OCI-LY7 (cell line): ENCODE results near the gene GRIN3B. TPM values are rescaled to one million over a fixed set of nuclear protein-coding genes. Genes with fewer than 3 reads are reported as not detected.

Experiments used
- BruUV-seq: library from RNA; stranded (reverse); fragments of 400-500 nt; replicated peaks from 2 replicates; lab custom pipeline; 2021; lab: Mats Ljungman, UMichigan
- CTCF ChIA-PET: fragments of 300-600 bp; sonication (Branson Sonifier 250); formaldehyde crosslinking; loops from one replicate; lab custom pipeline; 2022; ENCODE audit warnings: antibody characterized with exemption; ENCODE audit not compliant: unreplicated experiment; lab: Charles Lee
- POLR2A ChIA-PET: fragments of 300-600 bp; sonication (Branson Sonifier 250); formaldehyde crosslinking; loops from one replicate; lab custom pipeline; 2022; ENCODE audit warnings: antibody characterized with exemption; lab: Charles Lee
- DNase-seq: peaks from one replicate; pipeline ENCODE4 v3.0.0-alpha.2; 2015; ENCODE audit warnings: low spot score
- H2AFZ ChIP-seq: fragments of 200-600 bp; sonication (generic), shearing (Covaris generic); 2 replicates; pipeline ENCODE4 v1.6.1; 2014; ENCODE audit warnings: mild to moderate bottlenecking, antibody characterized with exemption, low read length, moderate library complexity
- H3K27ac ChIP-seq: fragments of 200-600 bp; sonication (generic); 2 replicates; pipeline ENCODE4 v1.5.1; 2014; ENCODE audit warnings: mixed run types, low read depth, mild to moderate bottlenecking, moderate library complexity, low read length, inconsistent platforms; ENCODE audit not compliant: poor library complexity, severe bottlenecking
- H3K36me3 ChIP-seq: fragments of 200-600 bp; sonication (generic); 2 replicates; pipeline ENCODE4 v1.6.1; 2014; ENCODE audit warnings: mild to moderate bottlenecking, antibody characterized with exemption, low read length, moderate library complexity, mixed read lengths; ENCODE audit not compliant: insufficient read depth
- H3K4me1 ChIP-seq: fragments of 200-600 bp; sonication (generic); 2 replicates; pipeline ENCODE4 v1.5.1; 2014; ENCODE audit warnings: mild to moderate bottlenecking, low read length; ENCODE audit not compliant: insufficient read depth, poor library complexity, severe bottlenecking
- H3K4me2 ChIP-seq: fragments of 200-600 bp; sonication (generic); 2 replicates; pipeline ENCODE4 v1.6.1; 2014; ENCODE audit warnings: mild to moderate bottlenecking, low read length
- H3K4me3 ChIP-seq: fragments of 200-600 bp; sonication (generic); 2 replicates; pipeline ENCODE4 v1.5.1; 2014; ENCODE audit warnings: mild to moderate bottlenecking, low read depth, low read length; ENCODE audit not compliant: poor library complexity, severe bottlenecking
- H3K79me2 ChIP-seq: fragments of 200-600 bp; sonication (generic); 2 replicates; pipeline ENCODE4 v1.6.1; 2016; ENCODE audit warnings: low read depth, mild to moderate bottlenecking, low read length, moderate library complexity, mixed read lengths; ENCODE audit not compliant: insufficient read depth
- H3K9me2 ChIP-seq: fragments of 200-600 bp; sonication (generic); 2 replicates; pipeline ENCODE4 v1.6.1; 2016; ENCODE audit warnings: mild to moderate bottlenecking, low read length, mixed read lengths; ENCODE audit not compliant: insufficient read depth
- H3K9me3 ChIP-seq: fragments of 200-600 bp; sonication (generic); 2 replicates; pipeline ENCODE4 v1.6.1; 2014; ENCODE audit warnings: mild to moderate bottlenecking, mixed run types, low read length, mixed read lengths
- H4K20me1 ChIP-seq: fragments of 200-600 bp; sonication (generic); 2 replicates; pipeline ENCODE4 v1.6.1; 2014; ENCODE audit warnings: mild to moderate bottlenecking, antibody characterized with exemption, low read length, moderate library complexity, mixed read lengths; ENCODE audit not compliant: insufficient read depth
- EZH2phosphoT487 ChIP-seq: fragments of 200-600 bp; sonication (generic); IDR thresholded peaks from 2 replicates; pipeline ENCODE4 v1.6.1; 2018; ENCODE audit warnings: low read depth, borderline replicate concordance, mild to moderate bottlenecking, mixed run types, antibody characterized with exemption, low read length, moderate library complexity, mixed read lengths
- intact Hi-C: fragments of 100-400 bp; cut with micrococcal nuclease; formaldehyde crosslinking; loops from one replicate; pipeline ENCODE4 v1.10.0; 2022; ENCODE audit not compliant: unreplicated experiment
- total RNA-seq, 2 experiments: library from RNA; depleted of rRNA in 1 of 2; stranded (reverse); fragments of >200 nt in 1 of 2; shearing (Covaris generic) in 1 of 2; gene quantifications; 2 replicates each; pipeline ENCODE4 v1.2.3, GENCODE V29; 2014 to 2022
- TF ChIP-seq, protein P1 (sequence below): fragments of 200-600 bp; sonication (generic); conservative IDR thresholded peaks from 2 replicates; pipeline ENCODE4 v1.5.1; 2014; ENCODE audit warnings: mild to moderate bottlenecking, antibody characterized with exemption, low read length, moderate library complexity, mixed read lengths

Gene GRIN3B
- total RNA-seq, 2 experiments from 2014 or later, result not detected

DNA sequence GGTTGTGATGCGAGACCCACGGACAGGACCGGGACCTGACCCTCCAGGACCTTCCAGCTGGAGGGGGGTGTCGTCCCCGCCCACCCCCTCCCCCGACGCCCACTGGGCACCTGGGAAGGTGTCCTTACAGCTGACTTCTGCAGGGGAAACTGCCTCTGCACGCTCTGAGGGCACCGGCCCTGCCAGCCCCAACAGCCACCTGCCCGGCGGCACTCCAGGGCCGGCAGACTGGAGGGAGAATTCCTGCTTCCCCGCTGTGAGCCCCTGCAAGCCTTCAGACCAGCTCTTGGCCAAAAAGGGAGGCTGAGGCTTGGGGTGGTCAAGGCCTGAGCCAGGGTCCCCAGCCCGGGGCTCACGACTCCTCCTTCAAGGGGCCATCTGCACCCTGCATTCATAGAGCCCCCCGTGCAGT is 27.4 kb downstream of the GRIN3B start:
- CTCF ChIA-PET, result no interaction called here
- Histone ChIP-seq H4K20me1 (no peaks in the 10 kb centered on the region), H3K27ac (peak overlapping the region; percentile 77), H3K79me2 (peaks cover 23% of the 10 kb centered on the region), H3K4me2 (peak overlapping the region; percentile 99), H3K36me3 (peaks cover 18% of the 10 kb centered on the region), H3K4me1 (peaks cover 37% of the 10 kb centered on the region), H3K9me3 (no peaks in the 10 kb centered on the region), H3K9me2 (no peaks in the 10 kb centered on the region), H2AFZ (no peak overlapping the region), H3K4me3 (peak overlapping the region; percentile 88)
- peak; percentile 39 for DNase-seq
- TF ChIP-seq, protein P1, sequence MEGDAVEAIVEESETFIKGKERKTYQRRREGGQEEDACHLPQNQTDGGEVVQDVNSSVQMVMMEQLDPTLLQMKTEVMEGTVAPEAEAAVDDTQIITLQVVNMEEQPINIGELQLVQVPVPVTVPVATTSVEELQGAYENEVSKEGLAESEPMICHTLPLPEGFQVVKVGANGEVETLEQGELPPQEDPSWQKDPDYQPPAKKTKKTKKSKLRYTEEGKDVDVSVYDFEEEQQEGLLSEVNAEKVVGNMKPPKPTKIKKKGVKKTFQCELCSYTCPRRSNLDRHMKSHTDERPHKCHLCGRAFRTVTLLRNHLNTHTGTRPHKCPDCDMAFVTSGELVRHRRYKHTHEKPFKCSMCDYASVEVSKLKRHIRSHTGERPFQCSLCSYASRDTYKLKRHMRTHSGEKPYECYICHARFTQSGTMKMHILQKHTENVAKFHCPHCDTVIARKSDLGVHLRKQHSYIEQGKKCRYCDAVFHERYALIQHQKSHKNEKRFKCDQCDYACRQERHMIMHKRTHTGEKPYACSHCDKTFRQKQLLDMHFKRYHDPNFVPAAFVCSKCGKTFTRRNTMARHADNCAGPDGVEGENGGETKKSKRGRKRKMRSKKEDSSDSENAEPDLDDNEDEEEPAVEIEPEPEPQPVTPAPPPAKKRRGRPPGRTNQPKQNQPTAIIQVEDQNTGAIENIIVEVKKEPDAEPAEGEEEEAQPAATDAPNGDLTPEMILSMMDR, result no peak
- TF ChIP-seq EZH2phosphoT487, result no peak
- BruUV-seq, result no TSS peak
- intact Hi-C loops, result loop anchor here (2.0 to 10.0 kb wide), 2 partner anchors 13 to 237 kb away; partner anchors contain the start of genes ABCA7 and CIRBP
- POLR2A ChIA-PET, result interaction anchor here (1.7 to 2.7 kb wide), 3 partner anchors 12 to 48 kb away, joined by 5 to 15 read pairs (median 6); partner anchors contain the start of genes ABCA7 and ARHGAP45

DNA sequence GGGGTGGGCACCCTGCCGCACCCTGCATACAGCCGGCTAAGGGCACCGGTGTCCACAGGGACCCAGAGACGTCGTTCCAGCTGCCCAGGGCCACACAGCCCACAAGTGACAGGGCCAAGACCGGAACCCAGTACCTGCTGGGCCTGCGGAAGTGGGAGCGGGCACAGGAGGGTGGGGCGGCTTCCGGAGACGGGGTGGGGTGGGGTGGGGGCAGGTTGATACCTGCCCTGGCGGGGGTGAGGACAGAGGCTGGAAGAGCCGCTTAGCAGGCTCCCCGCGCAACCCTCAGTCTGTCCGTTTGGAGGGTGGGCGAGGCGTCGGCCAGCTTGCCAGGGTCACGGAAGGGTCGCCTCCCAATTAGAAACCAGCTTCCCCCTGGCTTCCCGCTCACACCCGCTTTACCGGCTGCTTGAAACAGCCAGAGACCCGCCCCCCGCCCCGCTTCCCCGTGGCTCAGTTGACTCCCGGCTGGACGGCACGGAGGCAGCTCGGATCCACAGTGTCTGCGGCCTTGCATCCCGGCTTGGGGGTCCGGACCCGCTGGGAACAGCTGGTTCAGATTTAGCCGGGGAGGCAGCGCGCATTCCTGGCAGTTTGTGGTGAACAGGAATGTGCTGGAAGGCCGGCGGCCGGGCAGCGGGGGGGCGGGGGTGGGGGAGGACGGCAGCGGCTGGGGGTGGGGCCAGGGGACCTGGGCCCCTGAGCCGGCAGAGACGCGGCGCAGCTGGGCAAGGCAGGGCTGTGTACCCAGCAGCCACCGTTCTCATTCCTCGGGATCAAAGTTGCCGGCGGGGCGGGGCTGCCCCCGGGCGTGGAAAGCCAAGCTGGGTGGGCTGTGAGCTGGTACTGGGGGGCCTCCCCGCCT is 28.1 kb downstream of the GRIN3B start:
- H3K4me3 ChIP-seq, result peak overlapping the region; percentile 88
- peak overlapping the region; percentile 77 for H3K27ac ChIP-seq
- CTCF ChIA-PET, result interaction anchor here (1.0 kb wide), 1 partner anchor 11 kb away, joined by 3 read pairs; no protein-coding TSS in a partner anchor
- POLR2A ChIA-PET, result interaction anchor here (1.7 to 2.7 kb wide), 2 partner anchors 12 to 39 kb away, joined by 5 to 15 read pairs; partner anchors contain the start of genes ABCA7 and ARHGAP45
- intact Hi-C loops, result loop anchor here (10.0 kb wide), 1 partner anchor 237 kb away; the partner anchor contains the start of gene CIRBP
- H4K20me1 ChIP-seq, result no peaks in the 10 kb centered on the region
- peak overlapping the region; percentile 99 for H3K4me2 ChIP-seq
- peaks cover 23% of the 10 kb centered on the region for H3K79me2 ChIP-seq
- peak; percentile 82 for DNase-seq
- BruUV-seq, result no TSS peak
- H2AFZ ChIP-seq, result no peak overlapping the region
- no peaks in the 10 kb centered on the region for H3K9me3 ChIP-seq
- H3K9me2 ChIP-seq, result no peaks in the 10 kb centered on the region
- TF ChIP-seq, protein P1, result no peak
- H3K4me1 ChIP-seq, result peaks cover 32% of the 10 kb centered on the region
- peaks cover 24% of the 10 kb centered on the region for H3K36me3 ChIP-seq
